GM12878 (cell line): Measurements from ENCODE around the gene SNRPD1. TPM values are rescaled to one million over a fixed set of nuclear protein-coding genes. Genes with fewer than 3 reads are reported as not detected.

Source experiments
- ATAC-seq: fragments of 200-7000 bp; cut with Tn5 transposase; 3 replicates; pipeline ENCODE4 v1.9.1; 2020; ENCODE audit warnings: mild to moderate bottlenecking, moderate library complexity
- BruUV-seq: library from RNA; stranded (reverse); fragments of 400-500 nt; replicated peaks from 2 replicates; lab custom pipeline; 2021; lab: Mats Ljungman, UMichigan
- CTCF ChIA-PET: fragments of 300-600 bp; sonication (Branson Sonifier 250); formaldehyde crosslinking; extraction: SDS; loops from one replicate; lab custom pipeline; 2021; ENCODE audit warnings: inconsistent platforms; lab: Yijun Ruan, JAX
- POLR2A ChIA-PET: fragments of 350-600 bp; formaldehyde crosslinking; extraction: SDS; loops from one replicate; lab custom pipeline; 2021; ENCODE audit warnings: inconsistent platforms; lab: Charles Lee
- RAD21 ChIA-PET: fragments of 300-600 bp; sonication (Branson Sonifier 250); formaldehyde crosslinking; loops from one replicate; lab custom pipeline; 2023; ENCODE audit warnings: antibody characterized with exemption; ENCODE audit not compliant: unreplicated experiment; lab: Charles Lee
- SMC1A ChIA-PET: fragments of 300-600 bp; sonication (Branson Sonifier 250); formaldehyde crosslinking; loops from one replicate; lab custom pipeline; 2023; ENCODE audit not compliant: unreplicated experiment, uncharacterized antibody; lab: Charles Lee
- DNase-seq: peaks from one replicate; pipeline ENCODE4 v3.0.0-alpha.2; 2011; ENCODE audit warnings: low read depth, low spot score
- FAIRE-seq: peaks from 3 replicates; lab custom pipeline; 2011; peaks lifted over from hg19 to GRCh38; lab: Jason Lieb, UNC
- H2AFZ ChIP-seq: 2 replicates; pipeline ENCODE4 v1.6.0; 2011; ENCODE audit warnings: low read depth, low read length, control low read depth; ENCODE audit not compliant: control insufficient read depth
- H3K27ac ChIP-seq: 2 replicates; pipeline ENCODE4 v1.5.1; 2011; ENCODE audit warnings: control low read depth; ENCODE audit not compliant: control insufficient read depth, insufficient read depth
- H3K27me3 ChIP-seq, 2 experiments: replicated peaks in 1 of 2; 2 replicates each; pipeline versions ENCODE4 v1.6.0 to v1.6.1; 2011; ENCODE audit warnings: low read length in 1 of 2; ENCODE audit not compliant: control insufficient read depth in 2 of 2, insufficient read depth in 2 of 2
- H3K36me3 ChIP-seq, 2 experiments: 2 replicates each; pipeline ENCODE4 v1.5.1; 2011; ENCODE audit warnings: low read length in 1 of 2; ENCODE audit not compliant: control insufficient read depth in 2 of 2, insufficient read depth in 2 of 2
- H3K4me1 ChIP-seq: 2 replicates; pipeline ENCODE4 v1.6.1; 2011; ENCODE audit warnings: mild to moderate bottlenecking, low read length, moderate library complexity, mixed read lengths; ENCODE audit not compliant: control insufficient read depth, insufficient read depth
- H3K4me2 ChIP-seq: 2 replicates; pipeline ENCODE4 v1.6.0; 2011; ENCODE audit warnings: control low read depth; ENCODE audit not compliant: control insufficient read depth, insufficient read depth
- H3K4me3 ChIP-seq: fragments of 200-600 bp; sonication (generic); 2 replicates; pipeline ENCODE4 v1.5.1; 2016
- H3K79me2 ChIP-seq: 2 replicates; pipeline ENCODE4 v1.6.0; 2011; ENCODE audit warnings: low read length; ENCODE audit not compliant: control insufficient read depth, insufficient read depth
- H3K9ac ChIP-seq: 2 replicates; pipeline ENCODE4 v1.8.0; 2011; ENCODE audit warnings: low read length, control low read depth, mixed read lengths; ENCODE audit not compliant: control insufficient read depth, insufficient read depth
- H3K9me3 ChIP-seq: replicated peaks from 3 replicates; pipeline ENCODE4 v1.5.1; 2011; ENCODE audit warnings: mild to moderate bottlenecking, low read length; ENCODE audit not compliant: control insufficient read depth, insufficient read depth
- H4K20me1 ChIP-seq: 2 replicates; pipeline ENCODE4 v1.6.0; 2011; ENCODE audit not compliant: control insufficient read depth, insufficient read depth
- BHLHE40 ChIP-seq, 2 experiments: fragments of 450-650 bp in 1 of 2; IDR thresholded peaks; 2 replicates each; pipeline ENCODE4 v1.6.1; 2011 to 2017; ENCODE audit warnings: low read depth in 2 of 2, borderline replicate concordance in 1 of 2, improper control_type of control experiment in 1 of 2, low read length in 1 of 2, mild to moderate bottlenecking in 1 of 2
- CREB1 ChIP-seq: IDR thresholded peaks from 2 replicates; pipeline ENCODE4 v1.6.1; 2012; ENCODE audit warnings: low read depth, mild to moderate bottlenecking, inconsistent platforms
- FOXK2 ChIP-seq: fragments of 450-650 bp; IDR thresholded peaks from 2 replicates; pipeline ENCODE4 v1.6.1; 2017; ENCODE audit warnings: mild to moderate bottlenecking, moderate library complexity
- HCFC1 ChIP-seq: fragments of 150-350 bp; IDR thresholded peaks from 2 replicates; pipeline ENCODE4 v1.6.1; 2014; ENCODE audit warnings: low read length
- HDAC2 ChIP-seq: fragments of 200-600 bp; sonication (generic); IDR thresholded peaks from 2 replicates; pipeline ENCODE4 v1.6.1; 2017
- HDGF ChIP-seq: fragments of 450-650 bp; IDR thresholded peaks from 2 replicates; pipeline ENCODE4 v1.6.1; 2016; ENCODE audit warnings: antibody characterized with exemption
- IKZF1 ChIP-seq: fragments of 450-650 bp; conservative IDR thresholded peaks from 2 replicates; pipeline ENCODE4 v1.6.1; 2017; ENCODE audit warnings: antibody characterized with exemption, mild to moderate bottlenecking
- MTA3 ChIP-seq: IDR thresholded peaks from 2 replicates; pipeline ENCODE4 v1.6.1; 2012; ENCODE audit warnings: low read length, inconsistent platforms, borderline replicate concordance
- MYC ChIP-seq: IDR thresholded peaks from 2 replicates; pipeline ENCODE4 v1.6.1; 2011; ENCODE audit warnings: mild to moderate bottlenecking, low read length, moderate library complexity, inconsistent platforms; ENCODE audit not compliant: insufficient read depth, insufficient replicate concordance, insufficient read length, severe bottlenecking
- NR2C1 ChIP-seq: fragments of 450-650 bp; IDR thresholded peaks from 2 replicates; pipeline ENCODE4 v1.6.1; 2017; ENCODE audit warnings: antibody characterized with exemption, mild to moderate bottlenecking, moderate library complexity
- PAX8 ChIP-seq: fragments of 450-650 bp; IDR thresholded peaks from 2 replicates; pipeline ENCODE4 v1.6.1; 2017; ENCODE audit warnings: mild to moderate bottlenecking, moderate library complexity
- SIX5 ChIP-seq: IDR thresholded peaks from 2 replicates; pipeline ENCODE4 v1.6.1; 2011; ENCODE audit warnings: mild to moderate bottlenecking, low read depth, low read length, moderate library complexity; ENCODE audit not compliant: severe bottlenecking
- SMAD5 ChIP-seq: IDR thresholded peaks from 2 replicates; pipeline ENCODE4 v1.6.1; 2016; ENCODE audit warnings: antibody characterized with exemption, low read depth
- SMARCA5 ChIP-seq: fragments of 450-650 bp; IDR thresholded peaks from 2 replicates; pipeline ENCODE4 v1.6.1; 2017; ENCODE audit warnings: mild to moderate bottlenecking
- TCF7 ChIP-seq: IDR thresholded peaks from 2 replicates; pipeline ENCODE4 v1.6.1; 2014; ENCODE audit warnings: antibody characterized with exemption, borderline replicate concordance
- WGBS: methylation state at CpG from one replicate; pipeline ENCODE4 v1.1.6; 2016; ENCODE audit warnings: low lambda C conversion rate; ENCODE audit not compliant: insufficient replicate concordance, insufficient coverage; ENCODE audit errors: missing lambda C conversion rate; 5-methylcytosine and 5-hydroxymethylcytosine counted together
- in situ Hi-C: fragments of 300-500 bp; cut with MboI; formaldehyde crosslinking; loops from 9 replicates; pipeline ENCODE4 v1.14.3; 2018; ENCODE audit warnings: mixed read lengths
- intact Hi-C: fragments of 100-400 bp; cut with micrococcal nuclease; formaldehyde crosslinking; loops from one replicate; pipeline ENCODE4 v1.14.2; 2022; ENCODE audit not compliant: unreplicated experiment
- polyA plus RNA-seq, 11 experiments: library from polyadenylated mRNA; depleted of rRNA in 4 of 11; unstranded in 6 of 11; stranded (reverse) in 5 of 11; fragments of >200 nt; fragmentation: Nextera tagmentation in 4 of 11; fragmentation: Illumina TruSeq in 1 of 11; extraction: Ambion mirVana in 4 of 11; extraction: Trizol in 1 of 11; gene quantifications; 1 replicate in 1 of 11; 2 replicates in 10 of 11; pipeline versions ENCODE4 v1.2.1 to v1.2.3, GENCODE V29; 2011 to 2016; ENCODE audit warnings: inconsistent platforms in 2 of 11, missing spikeins in 2 of 11, low read depth in 1 of 11
- total RNA-seq, 4 experiments: library from RNA; depleted of rRNA in 3 of 4; stranded (reverse); fragments of >200 nt in 3 of 4; fragmentation: Illumina TruSeq in 1 of 4; extraction: Trizol in 1 of 4; gene quantifications; 2 replicates each; pipeline versions ENCODE4 v1.2.1 to v1.2.3, GENCODE V29; 2013 to 2021
- TF ChIP-seq, protein P1 (sequence below): IDR thresholded peaks from 2 replicates; pipeline ENCODE4 v1.6.1; 2011; ENCODE audit warnings: borderline replicate concordance, low read depth, mild to moderate bottlenecking, moderate library complexity, mixed read lengths, low read length; ENCODE audit not compliant: insufficient read depth; ENCODE audit errors: extremely low read length
- TF ChIP-seq, protein P2 (sequence below): fragments of 450-650 bp; conservative IDR thresholded peaks from 2 replicates; pipeline ENCODE4 v1.6.1; 2017; ENCODE audit warnings: mild to moderate bottlenecking, moderate library complexity
- TF ChIP-seq, protein P3 (sequence below): fragments of 450-650 bp; IDR thresholded peaks from 2 replicates; pipeline ENCODE4 v1.6.1; 2018; ENCODE audit warnings: mild to moderate bottlenecking, low read depth, moderate library complexity; ENCODE audit not compliant: partially characterized antibody

SNRPD1 gene
- total and polyA plus RNA-seq, 10 of the 15 experiments (the other 5 are each of a cell fraction or from before 2014, with no cell fraction given), result 52.6 to 866 (median 227) TPM

DNA sequence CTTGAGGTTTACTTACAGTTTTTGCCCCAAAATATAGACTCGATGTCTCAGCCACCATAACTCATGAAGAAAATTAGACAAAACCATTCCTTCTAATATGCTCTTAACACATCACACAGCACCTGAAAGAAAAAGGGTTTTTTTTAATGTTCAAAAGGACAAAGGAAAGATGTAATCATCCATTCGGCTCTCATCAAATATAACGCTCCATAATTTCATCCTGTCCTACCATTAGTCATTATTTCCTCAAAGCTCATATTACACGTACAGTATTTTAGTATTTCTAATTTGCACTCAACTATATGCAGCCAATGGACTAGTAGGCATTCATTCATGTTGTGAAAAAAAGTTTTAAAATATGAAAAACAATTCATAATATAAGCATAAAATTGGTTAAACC is 36.5 kb upstream of the SNRPD1 start:
- Histone ChIP-seq H4K20me1 (no peaks in the 10 kb centered on the region), H3K27me3 (no peaks in the 10 kb centered on the region), H3K27ac (no peak overlapping the region), H3K4me2 (no peak overlapping the region), H3K79me2 (no peaks in the 10 kb centered on the region), H3K9ac (no peak overlapping the region), H3K4me3 (no peak overlapping the region), H2AFZ (no peak overlapping the region), H3K9me3 (no peaks in the 10 kb centered on the region), H3K4me1 (no peaks in the 10 kb centered on the region), H3K36me3 (peaks cover 1 to 6% of the 10 kb centered on the region in 2 experiments; a peak in 3 of 4 replicates)
- no peak for TF ChIP-seq SMAD5
- TF ChIP-seq SIX5, result no peak
- TF ChIP-seq, protein P1, sequence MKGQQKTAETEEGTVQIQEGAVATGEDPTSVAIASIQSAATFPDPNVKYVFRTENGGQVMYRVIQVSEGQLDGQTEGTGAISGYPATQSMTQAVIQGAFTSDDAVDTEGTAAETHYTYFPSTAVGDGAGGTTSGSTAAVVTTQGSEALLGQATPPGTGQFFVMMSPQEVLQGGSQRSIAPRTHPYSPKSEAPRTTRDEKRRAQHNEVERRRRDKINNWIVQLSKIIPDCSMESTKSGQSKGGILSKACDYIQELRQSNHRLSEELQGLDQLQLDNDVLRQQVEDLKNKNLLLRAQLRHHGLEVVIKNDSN, result no peak
- no peak for TF ChIP-seq HDGF
- TF ChIP-seq HDAC2, result no peak
- no peak for TF ChIP-seq HCFC1
- no peak for TF ChIP-seq MTA3
- TF ChIP-seq, protein P2, sequence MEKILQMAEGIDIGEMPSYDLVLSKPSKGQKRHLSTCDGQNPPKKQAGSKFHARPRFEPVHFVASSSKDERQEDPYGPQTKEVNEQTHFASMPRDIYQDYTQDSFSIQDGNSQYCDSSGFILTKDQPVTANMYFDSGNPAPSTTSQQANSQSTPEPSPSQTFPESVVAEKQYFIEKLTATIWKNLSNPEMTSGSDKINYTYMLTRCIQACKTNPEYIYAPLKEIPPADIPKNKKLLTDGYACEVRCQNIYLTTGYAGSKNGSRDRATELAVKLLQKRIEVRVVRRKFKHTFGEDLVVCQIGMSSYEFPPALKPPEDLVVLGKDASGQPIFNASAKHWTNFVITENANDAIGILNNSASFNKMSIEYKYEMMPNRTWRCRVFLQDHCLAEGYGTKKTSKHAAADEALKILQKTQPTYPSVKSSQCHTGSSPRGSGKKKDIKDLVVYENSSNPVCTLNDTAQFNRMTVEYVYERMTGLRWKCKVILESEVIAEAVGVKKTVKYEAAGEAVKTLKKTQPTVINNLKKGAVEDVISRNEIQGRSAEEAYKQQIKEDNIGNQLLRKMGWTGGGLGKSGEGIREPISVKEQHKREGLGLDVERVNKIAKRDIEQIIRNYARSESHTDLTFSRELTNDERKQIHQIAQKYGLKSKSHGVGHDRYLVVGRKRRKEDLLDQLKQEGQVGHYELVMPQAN, result no peak
- TF ChIP-seq, protein P3, sequence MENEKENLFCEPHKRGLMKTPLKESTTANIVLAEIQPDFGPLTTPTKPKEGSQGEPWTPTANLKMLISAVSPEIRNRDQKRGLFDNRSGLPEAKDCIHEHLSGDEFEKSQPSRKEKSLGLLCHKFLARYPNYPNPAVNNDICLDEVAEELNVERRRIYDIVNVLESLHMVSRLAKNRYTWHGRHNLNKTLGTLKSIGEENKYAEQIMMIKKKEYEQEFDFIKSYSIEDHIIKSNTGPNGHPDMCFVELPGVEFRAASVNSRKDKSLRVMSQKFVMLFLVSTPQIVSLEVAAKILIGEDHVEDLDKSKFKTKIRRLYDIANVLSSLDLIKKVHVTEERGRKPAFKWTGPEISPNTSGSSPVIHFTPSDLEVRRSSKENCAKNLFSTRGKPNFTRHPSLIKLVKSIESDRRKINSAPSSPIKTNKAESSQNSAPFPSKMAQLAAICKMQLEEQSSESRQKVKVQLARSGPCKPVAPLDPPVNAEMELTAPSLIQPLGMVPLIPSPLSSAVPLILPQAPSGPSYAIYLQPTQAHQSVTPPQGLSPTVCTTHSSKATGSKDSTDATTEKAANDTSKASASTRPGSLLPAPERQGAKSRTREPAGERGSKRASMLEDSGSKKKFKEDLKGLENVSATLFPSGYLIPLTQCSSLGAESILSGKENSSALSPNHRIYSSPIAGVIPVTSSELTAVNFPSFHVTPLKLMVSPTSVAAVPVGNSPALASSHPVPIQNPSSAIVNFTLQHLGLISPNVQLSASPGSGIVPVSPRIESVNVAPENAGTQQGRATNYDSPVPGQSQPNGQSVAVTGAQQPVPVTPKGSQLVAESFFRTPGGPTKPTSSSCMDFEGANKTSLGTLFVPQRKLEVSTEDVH, result no peak
- TF ChIP-seq IKZF1, result no peak
- no peak for TF ChIP-seq FOXK2
- TF ChIP-seq MYC, result no peak
- TF ChIP-seq SMARCA5, result no peak
- TF ChIP-seq BHLHE40 (IDR thresholded peaks at IDR 0.05; ENCODE audit: borderline replicate concordance in 1 of 2, low read depth in 2 of 2, low read length in 1 of 2), result no peak
- no peak for TF ChIP-seq TCF7
- no peak for TF ChIP-seq PAX8
- no peak for TF ChIP-seq NR2C1
- no peak for TF ChIP-seq CREB1
- ChIA-PET SMC1A (no interaction called here), CTCF (no interaction called here), POLR2A (interaction anchor here (1.0 kb wide), 1 partner anchor 21 kb away, joined by 3 read pairs; no protein-coding TSS in a partner anchor), RAD21 (interaction anchor here (0.6 kb wide), 1 partner anchor 163 kb away, joined by 4 read pairs; no protein-coding TSS in a partner anchor)
- ATAC-seq (no peak), DNase-seq (no peak), FAIRE-seq (no peak)
- 86% methylated on average over 4 of the region's 4 CpGs for WGBS
- in situ Hi-C loops (no loop called here), intact Hi-C loops (no loop called here)
- no TSS peak for BruUV-seq
